H9 (cell line): Measurements from ENCODE around the gene NUDT2. TPM values are rescaled to one million over a fixed set of nuclear protein-coding genes. Genes with fewer than 3 reads are reported as not detected.
"Not testable (repeated sequence)": the region's sequence is repeated elsewhere in the genome, so short reads cannot be mapped to it uniquely, and the experiment has no call there.

Source experiments
- DNase-seq: peaks from one replicate; pipeline ENCODE4 v3.0.0-alpha.2; 2017
- H2AFZ ChIP-seq: one replicate; pipeline ENCODE4 v1.6.1; 2013; ENCODE audit warnings: mild to moderate bottlenecking, low read length, control low read depth, moderate library complexity
- H2AK5ac ChIP-seq: 2 replicates; pipeline ENCODE4 v1.6.1; 2013; ENCODE audit warnings: low read length, control low read depth, mixed read lengths; ENCODE audit not compliant: insufficient read length
- H2BK120ac ChIP-seq: one replicate; pipeline ENCODE4 v1.6.1; 2013; ENCODE audit warnings: low read depth, mild to moderate bottlenecking, low read length, control low read depth, inconsistent platforms; ENCODE audit not compliant: poor library complexity, severe bottlenecking
- H2BK12ac ChIP-seq: 2 replicates; pipeline ENCODE4 v1.6.1; 2013; ENCODE audit warnings: low read length, control low read depth, mixed read lengths, low read depth; ENCODE audit not compliant: insufficient read length
- H2BK15ac ChIP-seq: 2 replicates; pipeline ENCODE4 v1.6.1; 2013; ENCODE audit warnings: low read depth, low read length, control low read depth
- H2BK20ac ChIP-seq: one replicate; pipeline ENCODE4 v1.6.1; 2013; ENCODE audit warnings: low read depth, mild to moderate bottlenecking, low read length, control low read depth, inconsistent platforms; ENCODE audit not compliant: poor library complexity, severe bottlenecking
- H2BK5ac ChIP-seq: 2 replicates; pipeline ENCODE4 v1.6.1; 2013; ENCODE audit warnings: low read length, control low read depth, mixed read lengths; ENCODE audit not compliant: insufficient read length
- H3K14ac ChIP-seq: 2 replicates; pipeline ENCODE4 v1.6.1; 2013; ENCODE audit warnings: low read length, control low read depth; ENCODE audit not compliant: insufficient read depth
- H3K18ac ChIP-seq: 2 replicates; pipeline ENCODE4 v1.6.1; 2013; ENCODE audit warnings: low read depth, mild to moderate bottlenecking, mixed read lengths, low read length, control low read depth; ENCODE audit not compliant: insufficient read length
- H3K23ac ChIP-seq: 2 replicates; pipeline ENCODE4 v1.6.1; 2013; ENCODE audit warnings: low read length, control low read depth, mixed read lengths, low read depth; ENCODE audit not compliant: insufficient read length
- H3K23me2 ChIP-seq: 2 replicates; pipeline ENCODE4 v1.6.1; 2013; ENCODE audit warnings: low read depth, mild to moderate bottlenecking, mixed read lengths, low read length, control low read depth; ENCODE audit not compliant: insufficient read length, poor library complexity, severe bottlenecking
- H3K27ac ChIP-seq: 2 replicates; pipeline ENCODE4 v1.5.1; 2013; ENCODE audit warnings: low read length, control low read depth, mixed read lengths, low read depth; ENCODE audit not compliant: insufficient read length
- H3K27me3 ChIP-seq: 2 replicates; pipeline ENCODE4 v1.6.1; 2013; ENCODE audit warnings: low read length, control low read depth, inconsistent platforms; ENCODE audit not compliant: insufficient read depth
- H3K4ac ChIP-seq: 2 replicates; pipeline ENCODE4 v1.6.1; 2013; ENCODE audit warnings: low read depth, mild to moderate bottlenecking, control low read depth, inconsistent platforms, low read length, moderate library complexity
- H3K4me1 ChIP-seq: 2 replicates; pipeline ENCODE4 v1.6.1; 2013; ENCODE audit warnings: low read length, control low read depth, inconsistent platforms; ENCODE audit not compliant: insufficient read depth
- H3K4me2 ChIP-seq: 2 replicates; pipeline ENCODE4 v1.6.1; 2013; ENCODE audit warnings: low read length, control low read depth, mixed read lengths; ENCODE audit not compliant: insufficient read length, insufficient read depth
- H3K56ac ChIP-seq: 2 replicates; pipeline ENCODE4 v1.6.1; 2013; ENCODE audit warnings: low read depth, mild to moderate bottlenecking, mixed read lengths, low read length, control low read depth; ENCODE audit not compliant: insufficient read length
- H3K79me1 ChIP-seq: 2 replicates; pipeline ENCODE4 v1.6.1; 2013; ENCODE audit warnings: low read depth, mild to moderate bottlenecking, moderate library complexity, low read length, control low read depth, inconsistent platforms; ENCODE audit not compliant: insufficient read depth, poor library complexity, severe bottlenecking
- H3K79me2 ChIP-seq: 2 replicates; pipeline ENCODE4 v1.6.1; 2013; ENCODE audit warnings: low read length, control low read depth, inconsistent platforms; ENCODE audit not compliant: insufficient read depth
- H3K9ac ChIP-seq: 2 replicates; pipeline ENCODE4 v1.6.1; 2013; ENCODE audit warnings: low read length, control low read depth, mixed read lengths; ENCODE audit not compliant: insufficient read length; ENCODE audit errors: extremely low read depth
- H3K9me3 ChIP-seq: one replicate; pipeline ENCODE4 v1.6.1; 2013; ENCODE audit warnings: low read depth, low read length, inconsistent platforms; ENCODE audit not compliant: control insufficient read depth
- H3T11ph ChIP-seq: one replicate; pipeline ENCODE4 v1.6.1; 2013; ENCODE audit warnings: mild to moderate bottlenecking, low read length, control low read depth, inconsistent platforms
- H4K20me1 ChIP-seq: one replicate; pipeline ENCODE4 v1.6.1; 2013; ENCODE audit not compliant: control insufficient read depth, insufficient read length, insufficient read depth
- H4K5ac ChIP-seq: 2 replicates; pipeline ENCODE4 v1.6.1; 2013; ENCODE audit warnings: low read depth, mild to moderate bottlenecking, mixed read lengths, low read length, control low read depth; ENCODE audit not compliant: insufficient read length
- H4K8ac ChIP-seq: replicated peaks from 2 replicates; pipeline ENCODE4 v1.6.1; 2013; ENCODE audit warnings: low read length, control low read depth, mixed read lengths, low read depth; ENCODE audit not compliant: insufficient read length
- H4K91ac ChIP-seq: 2 replicates; pipeline ENCODE4 v1.6.1; 2013; ENCODE audit warnings: low read depth, mild to moderate bottlenecking, moderate library complexity, mixed read lengths, low read length, control low read depth; ENCODE audit not compliant: insufficient read length
- H3K27ac Mint-ChIP-seq, 3 experiments: 2 replicates in 2 of 3; 3 replicates in 1 of 3; pipeline ENCODE4 v1.8.0; 2020 to 2021; ENCODE audit warnings: mixed read lengths in 3 of 3, mild to moderate bottlenecking in 1 of 3, moderate library complexity in 1 of 3
- H3K27me3 Mint-ChIP-seq: 2 replicates; pipeline ENCODE4 v1.8.0; 2021; ENCODE audit warnings: low read depth, mild to moderate bottlenecking, moderate library complexity, mixed read lengths
- H3K36me3 Mint-ChIP-seq, 3 experiments: 2 replicates in 2 of 3; 3 replicates in 1 of 3; pipeline ENCODE4 v1.8.0; 2020 to 2021; ENCODE audit warnings: low read depth in 3 of 3, mixed read lengths in 3 of 3; ENCODE audit not compliant: insufficient read depth in 1 of 3
- H3K4me1 Mint-ChIP-seq, 2 experiments: 2 replicates each; pipeline ENCODE4 v1.8.0; 2020; ENCODE audit warnings: mixed read lengths in 2 of 2
- H3K4me3 Mint-ChIP-seq, 2 experiments: 2 replicates in 1 of 2; 3 replicates in 1 of 2; pipeline ENCODE4 v1.8.0; 2020 to 2021; ENCODE audit warnings: mild to moderate bottlenecking in 2 of 2, mixed read lengths in 2 of 2, moderate library complexity in 1 of 2
- H3K9me3 Mint-ChIP-seq, 2 experiments: 2 replicates in 1 of 2; 3 replicates in 1 of 2; pipeline ENCODE4 v1.8.0; 2020; ENCODE audit warnings: mild to moderate bottlenecking in 2 of 2, mixed read lengths in 2 of 2, moderate library complexity in 1 of 2
- WGBS: extraction: QIAGEN DNeasy Blood & Tissue Kit; methylation state at CpG from one replicate; pipeline ENCODE4 v1.1.7; 2013; ENCODE audit warnings: missing lambda C conversion rate, low lambda C conversion rate, mixed read lengths; ENCODE audit not compliant: insufficient read length; ENCODE audit errors: extremely low coverage; 5-methylcytosine and 5-hydroxymethylcytosine counted together
- total RNA-seq: library from RNA; stranded (reverse); gene quantifications from 2 replicates; pipeline ENCODE4 v1.2.1, GENCODE V29; 2021

Gene NUDT2
- total RNA-seq, 1 experiment from 2014 or later: 14.1 TPM

GRCh38 chr9:34308316-34308715 lies 21.1 kb upstream of the NUDT2 start:
- not testable (repeated sequence) for H3K27ac Mint-ChIP-seq, H2AFZ ChIP-seq

More at GRCh38 chr9:34308316-34308715, 21.1 kb upstream of the NUDT2 start:
- H3K23me2 ChIP-seq, H2BK120ac ChIP-seq, H4K20me1 ChIP-seq, H3K23ac ChIP-seq, H3K79me2 ChIP-seq, DNase-seq, H2BK20ac ChIP-seq, H3K4ac ChIP-seq, H3K56ac ChIP-seq, H3K9me3 Mint-ChIP-seq, H3T11ph ChIP-seq, H4K8ac ChIP-seq, H2BK15ac ChIP-seq, H3K27me3 Mint-ChIP-seq, H3K4me2 ChIP-seq, H3K4me1 ChIP-seq, H2BK5ac ChIP-seq, H3K18ac ChIP-seq, H3K27ac ChIP-seq, H2AK5ac ChIP-seq, H3K9ac ChIP-seq, H3K14ac ChIP-seq, H3K4me1 Mint-ChIP-seq, H3K27me3 ChIP-seq, H3K36me3 Mint-ChIP-seq, H3K79me1 ChIP-seq, H4K5ac ChIP-seq, H4K91ac ChIP-seq, H2BK12ac ChIP-seq, H3K9me3 ChIP-seq, H3K4me3 Mint-ChIP-seq: not testable (repeated sequence)
- WGBS: no CpG with 5 or more reads among the region's 3 CpGs
